Measurements from ENCODE around the gene OR8J3.

Gene OR8J3, protein sequence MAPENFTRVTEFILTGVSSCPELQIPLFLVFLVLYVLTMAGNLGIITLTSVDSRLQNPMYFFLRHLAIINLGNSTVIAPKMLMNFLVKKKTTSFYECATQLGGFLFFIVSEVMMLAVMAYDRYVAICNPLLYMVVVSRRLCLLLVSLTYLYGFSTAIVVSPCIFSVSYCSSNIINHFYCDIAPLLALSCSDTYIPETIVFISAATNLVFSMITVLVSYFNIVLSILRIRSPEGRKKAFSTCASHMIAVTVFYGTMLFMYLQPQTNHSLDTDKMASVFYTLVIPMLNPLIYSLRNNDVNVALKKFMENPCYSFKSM

GRCh38 chr11:56140151-56140661 lies at the start of gene OR8J3:
OR8J3 (minus strand) TSS chr11:56140201; CDS start chr11:56137718, 2,483 bp downstream.
- no peak within 1 kb of the TSS for H3K27ac ChIP-seq
- TF ChIP-seq, protein P1, sequence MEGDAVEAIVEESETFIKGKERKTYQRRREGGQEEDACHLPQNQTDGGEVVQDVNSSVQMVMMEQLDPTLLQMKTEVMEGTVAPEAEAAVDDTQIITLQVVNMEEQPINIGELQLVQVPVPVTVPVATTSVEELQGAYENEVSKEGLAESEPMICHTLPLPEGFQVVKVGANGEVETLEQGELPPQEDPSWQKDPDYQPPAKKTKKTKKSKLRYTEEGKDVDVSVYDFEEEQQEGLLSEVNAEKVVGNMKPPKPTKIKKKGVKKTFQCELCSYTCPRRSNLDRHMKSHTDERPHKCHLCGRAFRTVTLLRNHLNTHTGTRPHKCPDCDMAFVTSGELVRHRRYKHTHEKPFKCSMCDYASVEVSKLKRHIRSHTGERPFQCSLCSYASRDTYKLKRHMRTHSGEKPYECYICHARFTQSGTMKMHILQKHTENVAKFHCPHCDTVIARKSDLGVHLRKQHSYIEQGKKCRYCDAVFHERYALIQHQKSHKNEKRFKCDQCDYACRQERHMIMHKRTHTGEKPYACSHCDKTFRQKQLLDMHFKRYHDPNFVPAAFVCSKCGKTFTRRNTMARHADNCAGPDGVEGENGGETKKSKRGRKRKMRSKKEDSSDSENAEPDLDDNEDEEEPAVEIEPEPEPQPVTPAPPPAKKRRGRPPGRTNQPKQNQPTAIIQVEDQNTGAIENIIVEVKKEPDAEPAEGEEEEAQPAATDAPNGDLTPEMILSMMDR (conservative IDR thresholded peaks at IDR 0.05), result no peak

DNA sequence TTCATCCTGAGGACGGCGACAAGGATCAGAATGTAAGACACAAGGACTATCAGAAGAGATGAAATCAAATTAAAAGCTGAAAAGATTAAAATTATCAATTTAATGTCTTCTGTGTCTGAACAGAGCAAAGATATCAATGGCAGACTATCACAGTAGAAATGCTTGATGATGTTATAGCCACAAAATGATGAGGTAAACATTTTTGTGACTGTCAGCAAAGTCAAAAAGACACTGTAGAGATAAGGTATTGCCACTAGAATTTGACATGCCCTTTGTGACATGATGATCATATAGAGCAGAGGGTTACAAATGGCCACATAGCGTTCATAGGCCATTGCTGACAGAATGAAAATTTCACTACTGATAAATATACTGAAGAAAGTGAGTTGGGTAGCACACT lies 48.6 kb upstream of the OR8J3 start:
- TF ChIP-seq, protein P1 (conservative IDR thresholded peaks at IDR 0.05), result no peak
- no peak overlapping the region for H3K27ac ChIP-seq

DNA sequence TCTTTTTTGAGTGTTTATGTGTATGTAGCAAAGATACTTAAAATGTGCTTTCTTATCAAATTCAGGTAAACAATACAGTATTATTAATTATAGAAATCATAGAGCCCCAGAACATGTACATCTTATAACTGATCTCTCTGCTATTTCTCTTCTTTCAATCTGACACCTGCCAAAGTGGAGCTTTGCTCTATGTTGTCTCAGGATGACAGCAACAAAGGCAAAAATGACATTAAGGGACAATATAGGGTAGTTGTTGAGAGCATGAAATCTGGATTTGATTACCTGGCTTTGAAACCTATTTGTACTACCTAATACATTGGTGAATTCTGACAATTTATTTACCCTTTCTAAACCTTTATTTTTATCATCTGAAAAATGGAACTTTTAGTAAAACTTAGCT lies 43.5 kb upstream of the OR8J3 start:
- TF ChIP-seq, protein P1 (conservative IDR thresholded peaks at IDR 0.05), result no peak
- H3K27ac ChIP-seq, result no peak overlapping the region

DNA sequence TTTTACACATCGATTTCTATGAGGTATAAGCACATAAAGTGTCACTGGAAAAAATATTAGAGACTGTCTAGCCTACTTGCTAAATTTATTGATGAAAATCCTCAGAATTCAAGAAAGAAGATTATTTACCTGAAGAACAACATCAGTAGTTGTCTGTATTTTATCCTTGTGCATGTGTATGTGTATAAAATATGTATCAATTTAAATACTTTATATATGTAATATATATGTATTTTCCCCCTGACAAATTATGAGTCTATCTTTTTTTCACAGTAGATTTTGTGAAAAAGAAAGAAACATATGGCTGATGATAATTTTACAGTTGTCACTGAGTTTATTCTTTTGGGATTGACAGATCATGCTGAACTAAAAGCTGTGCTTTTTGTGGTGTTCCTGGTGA lies 36.3 kb upstream of the OR8J3 start, which contains the start of gene OR5J2:
Gene OR5J2, plus strand, starts transcription at position 301 of the 400 bp plus-strand sequence. Its CDS starts 0 bp downstream, at position 301.
- TF ChIP-seq, protein P1 (conservative IDR thresholded peaks at IDR 0.05), result no peak
- no peak within 1 kb of the TSS for H3K27ac ChIP-seq

DNA sequence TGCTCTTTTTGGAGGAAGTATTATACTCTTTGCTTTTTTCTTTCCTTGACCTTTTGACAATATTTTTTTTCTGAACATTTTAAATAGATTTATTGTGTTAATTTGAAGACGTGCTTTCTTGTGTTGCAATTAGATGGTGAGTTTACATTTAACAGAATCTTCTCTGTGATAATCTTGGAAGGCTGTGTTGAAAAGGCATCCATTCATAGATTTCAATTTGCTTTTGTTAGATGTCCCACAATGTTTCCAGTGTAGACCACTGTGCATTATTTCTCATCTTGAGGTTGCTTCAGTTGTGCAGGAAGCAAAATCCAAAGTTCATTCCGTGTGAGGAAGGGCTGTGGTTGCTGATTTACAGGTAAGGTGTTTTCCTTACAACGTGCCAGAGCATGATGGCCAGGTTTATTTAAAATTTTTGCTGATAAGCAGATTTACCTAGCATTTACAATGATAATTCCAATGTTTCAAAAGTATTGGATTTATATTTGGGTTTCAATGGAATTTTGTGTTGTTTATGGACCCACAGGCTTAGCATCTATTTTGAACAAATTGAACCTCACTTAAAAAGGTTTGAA lies 32.3 kb upstream of the OR8J3 start:
- no peak overlapping the region for H3K27ac ChIP-seq
- TF ChIP-seq, protein P1 (conservative IDR thresholded peaks at IDR 0.05), result no peak

DNA sequence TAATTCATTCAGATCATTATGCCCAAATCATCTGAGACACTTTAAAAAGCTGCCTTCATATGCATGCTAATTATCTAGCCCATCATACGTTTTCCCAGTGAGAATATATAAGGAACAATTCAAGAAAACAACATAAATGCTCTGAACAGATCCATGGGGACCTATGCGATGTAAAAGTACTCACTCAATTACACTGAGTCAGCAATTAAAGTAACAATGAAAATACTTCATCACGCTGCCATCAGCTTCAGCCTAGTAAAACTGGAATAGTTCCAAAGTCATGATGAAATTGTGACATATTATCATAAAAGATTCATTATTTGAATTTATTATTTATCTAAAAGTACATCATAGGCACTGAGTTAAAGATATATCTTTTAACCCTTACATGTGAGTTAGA lies 23.8 kb upstream of the OR8J3 start:
- TF ChIP-seq, protein P1 (conservative IDR thresholded peaks at IDR 0.05), result no peak
- H3K27ac ChIP-seq, result no peak overlapping the region

- TF ChIP-seq, protein P1 (conservative IDR thresholded peaks at IDR 0.05), result no peak
- H3K27ac ChIP-seq, result no peak within 1 kb of the TSS
Measured at GRCh38 chr11:56160217-56160616, 20.2 kb upstream of the OR8J3 start, which contains the start of gene OR8K5. OR8K5 (minus strand) TSS chr11:56160317; CDS start chr11:56160317, 0 bp downstream.

All from VCaP (cell line).